Thyroid gland (tissue), 4 donors: ENCODE measurements around the gene WDPCP.
"Not testable (repeated sequence)": the region's sequence is repeated elsewhere in the genome, so short reads cannot be mapped to it uniquely, and the experiment has no call there.

Experiments used
- CTCF ChIP-seq, 6 experiments: fragments of 200-600 bp in 3 of 6; fragments of 450-650 bp in 3 of 6; sonication (generic) in 3 of 6; IDR thresholded peaks; one replicate each; pipeline ENCODE4 v1.5.1; 2016 to 2019; ENCODE audit warnings: antibody characterized with exemption in 6 of 6, mild to moderate bottlenecking in 2 of 6, inconsistent platforms in 1 of 6, moderate library complexity in 1 of 6
- POLR2A ChIP-seq, 2 donors: fragments of 450-650 bp; IDR thresholded peaks; one replicate each; pipeline ENCODE4 v1.6.1; 2017; ENCODE audit warnings: antibody characterized with exemption in 2 of 2, mild to moderate bottlenecking in 2 of 2, moderate library complexity in 1 of 2

DNA sequence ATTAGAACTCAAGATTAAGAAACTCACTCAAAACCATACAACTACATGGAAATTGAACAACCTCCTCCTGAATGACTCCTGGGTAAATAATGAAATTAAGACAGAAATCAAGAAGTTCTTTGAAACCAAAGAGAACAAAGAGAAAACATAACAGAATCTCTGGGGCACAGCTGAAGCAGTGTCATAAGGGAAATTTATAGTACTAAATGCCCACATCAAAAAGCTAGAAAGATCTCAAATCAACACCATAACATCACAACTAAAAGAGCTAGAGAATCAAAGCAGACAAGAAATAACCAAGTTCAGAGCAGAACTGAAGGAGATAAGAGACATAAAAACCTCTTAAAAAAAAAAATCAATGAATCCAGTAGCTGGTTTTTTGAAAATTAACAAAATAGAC is 30.5 kb downstream of the WDPCP start:
- not testable (repeated sequence) for TF ChIP-seq CTCF, POLR2A (IDR thresholded peaks at IDR 0.05)
